HepG2 (cell line): ENCODE data around the gene KDM3B. TPM values are rescaled to one million over a fixed set of nuclear protein-coding genes. Genes with fewer than 3 reads are reported as not detected.

Experiments
- AHR ChIP-seq: IDR thresholded peaks from 2 replicates; pipeline ENCODE4 v1.6.1; 2018; ENCODE audit warnings: missing genetic modification reagents, missing compliant biosample characterization
- HIC2 ChIP-seq: sonication (generic); formaldehyde crosslinking; IDR thresholded peaks from 2 replicates; pipeline ENCODE4 v1.9.0; 2022; ENCODE audit warnings: low read depth, missing genetic modification reagents
- HIVEP1 ChIP-seq: sonication (generic); formaldehyde crosslinking; IDR thresholded peaks from 2 replicates; pipeline ENCODE4 v1.4.0; 2020; ENCODE audit warnings: mild to moderate bottlenecking, missing genetic modification reagents
- IRF9 ChIP-seq: sonication (generic); formaldehyde crosslinking; IDR thresholded peaks from 2 replicates; pipeline ENCODE4 v1.8.0; 2022; ENCODE audit warnings: missing genetic modification reagents, mild to moderate bottlenecking, borderline replicate concordance
- KIAA2018 ChIP-seq: sonication (generic); formaldehyde crosslinking; IDR thresholded peaks from 2 replicates; pipeline ENCODE4 v1.5.0; 2020; ENCODE audit warnings: mild to moderate bottlenecking, missing genetic modification reagents, borderline replicate concordance
- NR2F2 ChIP-seq: IDR thresholded peaks from 2 replicates; pipeline ENCODE4 v1.6.1; 2012; ENCODE audit warnings: low read depth, inconsistent platforms, borderline replicate concordance
- ZNF280B ChIP-seq: sonication (generic); formaldehyde crosslinking; IDR thresholded peaks from 2 replicates; pipeline ENCODE4 v1.5.0; 2020; ENCODE audit warnings: missing genetic modification reagents, mild to moderate bottlenecking, borderline replicate concordance
- ZNF564 ChIP-seq: sonication (generic); formaldehyde crosslinking; IDR thresholded peaks from 2 replicates; pipeline ENCODE4 v1.8.1; 2023; ENCODE audit warnings: mild to moderate bottlenecking, missing genetic modification reagents
- ZNF576 ChIP-seq: sonication (generic); formaldehyde crosslinking; IDR thresholded peaks from 2 replicates; pipeline ENCODE4 v1.4.0; 2020; ENCODE audit warnings: mild to moderate bottlenecking, missing genetic modification reagents
- ZNF709 ChIP-seq: sonication (generic); formaldehyde crosslinking; IDR thresholded peaks from 2 replicates; pipeline ENCODE4 v1.5.0; 2020; ENCODE audit warnings: mild to moderate bottlenecking, missing genetic modification reagents
- ZNF883 ChIP-seq: sonication (generic); formaldehyde crosslinking; IDR thresholded peaks from 2 replicates; pipeline ENCODE4 v1.5.1; 2020; ENCODE audit warnings: mild to moderate bottlenecking, missing genetic modification reagents; ENCODE audit errors: not compliant biosample characterization
- polyA plus RNA-seq, 8 experiments: library from polyadenylated mRNA; depleted of rRNA in 3 of 8; stranded (reverse) in 7 of 8; unstranded in 1 of 8; fragments of >200 nt; fragmentation: Illumina TruSeq in 4 of 8; extraction: Trizol in 4 of 8; gene quantifications; 2 replicates each; pipeline versions ENCODE4 v1.2.1 to v1.2.3, GENCODE V29; 2011 to 2016; ENCODE audit warnings: low read depth in 4 of 8, missing spikeins in 1 of 8, mixed read lengths in 1 of 8; ENCODE audit not compliant: insufficient read depth in 1 of 8
- total RNA-seq, 5 experiments: library from RNA; depleted of rRNA; stranded (reverse); fragments of >200 nt; fragmentation: Illumina TruSeq; extraction: Trizol; gene quantifications; 2 replicates each; pipeline ENCODE4 v1.2.3, GENCODE V29; 2016; ENCODE audit warnings: low read depth in 1 of 5

Gene KDM3B
- total and polyA plus RNA-seq, 2 of the 13 experiments (the other 11 are each of a cell fraction or from before 2014, with no cell fraction given), result 19.7 to 34.3 TPM

- no peak for TF ChIP-seq KIAA2018 (CRISPR knock-in tag)
- TF ChIP-seq AHR (CRISPR knock-in tag), result no peak
- no peak for TF ChIP-seq HIVEP1 (CRISPR knock-in tag)
- no peak for TF ChIP-seq ZNF709
- no peak for TF ChIP-seq ZNF576 (CRISPR knock-in tag)
- TF ChIP-seq ZNF280B (CRISPR knock-in tag), result no peak; the same call in 1 of the 2 replicates
- TF ChIP-seq ZNF564 (CRISPR knock-in tag), result no peak
- peak; percentile 52 for TF ChIP-seq ZNF883 (CRISPR knock-in tag)
- no peak for TF ChIP-seq IRF9 (CRISPR knock-in tag)
- peak; percentile 75; the same call in 1 of the 2 replicates for TF ChIP-seq HIC2 (CRISPR knock-in tag)
- TF ChIP-seq NR2F2, result no peak
Observed at GRCh38 chr5:138440159-138441073, 87.9 kb downstream of the KDM3B start (continued).
